GM10248 (cell line): ENCODE measurements around the gene ZDHHC20.

Experiments used
- CTCF ChIA-PET: fragments of 300-600 bp; sonication (Branson Sonifier 250); formaldehyde crosslinking; extraction: SDS; loops from one replicate; lab custom pipeline; 2021; ENCODE audit warnings: antibody characterized with exemption; lab: Yijun Ruan, JAX
- POLR2A ChIA-PET: fragments of 350-650 bp; sonication (Branson Sonifier 250); formaldehyde crosslinking; extraction: SDS; loops from one replicate; lab custom pipeline; 2020; ENCODE audit warnings: antibody characterized with exemption; lab: Yijun Ruan, JAX
- DNase-seq: peaks from one replicate; pipeline ENCODE4 v3.0.0; 2012; ENCODE audit errors: extremely low spot score
- CTCF ChIP-seq: IDR thresholded peaks from 2 replicates; pipeline ENCODE4 v1.5.1; 2012; ENCODE audit warnings: mild to moderate bottlenecking, low read depth; ENCODE audit errors: extremely low read depth, missing control alignments, control extremely low read depth

The ZDHHC20 gene

GRCh38 chr13:21446656-21447055 lies 12.4 kb downstream of the ZDHHC20 start:
- no peak for DNase-seq
- ChIA-PET CTCF (no interaction called here), POLR2A (no interaction called here)
- TF ChIP-seq CTCF = no peak

- POLR2A ChIA-PET = no interaction called here
- no peak for TF ChIP-seq CTCF
- DNase-seq = no peak
- CTCF ChIA-PET = interaction anchor here (1.1 kb wide), 1 partner anchor 148 kb away, joined by 3 read pairs; no protein-coding TSS in a partner anchor
These were observed 13.3 kb downstream of the ZDHHC20 start for GRCh38 chr13:21445759-21446158.

GRCh38 chr13:21443171-21443570 lies 15.9 kb downstream of the ZDHHC20 start:
- POLR2A ChIA-PET = no interaction called here
- no peak for DNase-seq
- CTCF ChIA-PET = interaction anchor here (1.4 kb wide), 1 partner anchor 146 kb away, joined by 5 read pairs; no protein-coding TSS in a partner anchor

GRCh38 chr13:21436582-21436981 lies 22.5 kb downstream of the ZDHHC20 start:
- CTCF ChIA-PET = interaction anchor here (0.7 to 2.0 kb wide), 7 partner anchors 9 to 139 kb away, joined by 3 to 12 read pairs (median 3); partner anchors contain the start of gene ZDHHC20
- POLR2A ChIA-PET = no interaction called here
- TF ChIP-seq CTCF = no peak
- no peak for DNase-seq

More at GRCh38 chr13:21443171-21443570, 15.9 kb downstream of the ZDHHC20 start:
- no peak for TF ChIP-seq CTCF

GRCh38 chr13:21435687-21436151 lies 23.4 kb downstream of the ZDHHC20 start:
- CTCF ChIA-PET = interaction anchor here (0.7 to 2.0 kb wide), 6 partner anchors 12 to 138 kb away, joined by 3 to 5 read pairs (median 4); no protein-coding TSS in a partner anchor
- TF ChIP-seq CTCF = no peak
- POLR2A ChIA-PET = no interaction called here
- DNase-seq = peak; percentile 65

- no peak for TF ChIP-seq CTCF
- ChIA-PET CTCF (interaction anchor here (1.3 to 1.5 kb wide), 3 partner anchors 19 to 42 kb away, joined by 3 to 5 read pairs (median 4); no protein-coding TSS in a partner anchor), POLR2A (no interaction called here)
- DNase-seq = no peak
These were observed 23.9 kb downstream of the ZDHHC20 start for GRCh38 chr13:21435231-21435630.
